Measurements from ENCODE around the gene CD99L2. TPM values are rescaled to one million over a fixed set of nuclear protein-coding genes. Genes with fewer than 3 reads are reported as not detected.

CD99L2 gene
- total and polyA plus RNA-seq, 7 experiments from 2014 or later: 14.3 to 20.4 (median 16.0) TPM

GRCh38 chrX:150765237-150765636, 133.2 kb downstream of the CD99L2 start:
- Histone ChIP-seq H3K27me3 (ENCODE audit: control insufficient read depth in 2 of 2, insufficient read depth in 2 of 2, low read length in 2 of 2) (no peaks in the 10 kb centered on the region), H3K27ac (ENCODE audit: low read depth, low read length) (no peak overlapping the region), H3K4me1 (ENCODE audit: control insufficient read depth in 2 of 2, insufficient read depth in 2 of 2, low read length in 2 of 2) (no peaks in the 10 kb centered on the region), H3K9me3 (ENCODE audit: control insufficient read depth in 2 of 3, low read length in 3 of 3) (no peaks in the 10 kb centered on the region), H3K4me3 (ENCODE audit: low read length) (no peak overlapping the region), H3K36me3 (ENCODE audit: control insufficient read depth in 2 of 3, insufficient read depth in 3 of 3, low read length in 3 of 3) (peaks cover 0 to 18% (median 0%) of the 10 kb centered on the region in 3 experiments)
- Mint-ChIP-seq H3K27me3 (no peaks in the 10 kb centered on the region), H3K4me3 (no peak overlapping the region), H3K27ac (no peak overlapping the region), H3K9me3 (peaks cover 0 to 3% (median 0%) of the 10 kb centered on the region in 11 donors), H3K4me1 (no peaks in the 10 kb centered on the region), H3K36me3 (peaks cover 0 to 4% (median 0%) of the 10 kb centered on the region in 5 donors)
- POLR2A ChIA-PET: no interaction called here
- ATAC-seq (no peak), DNase-seq (no peak)
- intact Hi-C loops (cut with micrococcal nuclease): no loop called here
- CTCF ChIA-PET: no interaction called here

GRCh38 chrX:150763810-150764209, 134.7 kb downstream of the CD99L2 start:
- peaks cover 0 to 7% (median 0%) of the 10 kb centered on the region in 5 donors for H3K36me3 Mint-ChIP-seq
- intact Hi-C loops (cut with micrococcal nuclease): no loop called here
- POLR2A ChIA-PET: no interaction called here
- H3K9me3 Mint-ChIP-seq: peaks cover 0 to 3% (median 0%) of the 10 kb centered on the region in 11 donors
- ATAC-seq (no peak), DNase-seq (no peak)
- H3K36me3 ChIP-seq (ENCODE audit: control insufficient read depth in 2 of 3, insufficient read depth in 3 of 3, low read length in 3 of 3): peaks cover 0 to 28% (median 0%) of the 10 kb centered on the region in 3 experiments
- CTCF ChIA-PET: interaction anchor here (0.6 kb wide), 1 partner anchor 143 kb away, joined by 6 read pairs; no protein-coding TSS in a partner anchor
- H3K4me1 ChIP-seq (ENCODE audit: control insufficient read depth in 2 of 2, insufficient read depth in 2 of 2, low read length in 2 of 2): no peaks in the 10 kb centered on the region
- H3K9me3 ChIP-seq (ENCODE audit: control insufficient read depth in 2 of 3, low read length in 3 of 3): no peaks in the 10 kb centered on the region
- H3K4me3 Mint-ChIP-seq: no peak overlapping the region
- H3K27me3 ChIP-seq (ENCODE audit: control insufficient read depth in 2 of 2, insufficient read depth in 2 of 2, low read length in 2 of 2): no peaks in the 10 kb centered on the region
- H3K27ac Mint-ChIP-seq: peak overlapping the region in 1 of 9 donors; percentile 70
- H3K4me3 ChIP-seq (ENCODE audit: low read length): no peak overlapping the region
- no peaks in the 10 kb centered on the region for H3K4me1 Mint-ChIP-seq
- H3K27me3 Mint-ChIP-seq: no peaks in the 10 kb centered on the region
- no peak overlapping the region for H3K27ac ChIP-seq (ENCODE audit: low read depth, low read length)

- Mint-ChIP-seq H3K36me3 (peaks cover 0 to 8% (median 0%) of the 10 kb centered on the region in 5 donors), H3K9me3 (peaks cover 0 to 2% (median 0%) of the 10 kb centered on the region in 11 donors)
- no peaks in the 10 kb centered on the region for H3K9me3 ChIP-seq (ENCODE audit: control insufficient read depth in 2 of 3, low read length in 3 of 3)
Measured at GRCh38 chrX:150763303-150763797, 135.1 kb downstream of the CD99L2 start.

GRCh38 chrX:150762258-150763165, 136.0 kb downstream of the CD99L2 start:
- DNase-seq: no peak
- CTCF ChIA-PET: interaction anchor here (0.6 kb wide), 1 partner anchor 11 kb away, joined by 3 read pairs; no protein-coding TSS in a partner anchor
- Histone ChIP-seq H3K36me3 (ENCODE audit: control insufficient read depth in 2 of 3, insufficient read depth in 3 of 3, low read length in 3 of 3) (peaks cover 0 to 39% (median 0%) of the 10 kb centered on the region in 3 experiments), H3K27me3 (ENCODE audit: control insufficient read depth in 2 of 2, insufficient read depth in 2 of 2, low read length in 2 of 2) (no peaks in the 10 kb centered on the region), H3K4me3 (ENCODE audit: low read length) (no peak overlapping the region), H3K27ac (ENCODE audit: low read depth, low read length) (no peak overlapping the region), H3K4me1 (ENCODE audit: control insufficient read depth in 2 of 2, insufficient read depth in 2 of 2, low read length in 2 of 2) (no peaks in the 10 kb centered on the region), H3K9me3 (ENCODE audit: control insufficient read depth in 2 of 3, low read length in 3 of 3) (no peaks in the 10 kb centered on the region)
- no peak overlapping the region for H3K4me3 Mint-ChIP-seq
- H3K4me1 Mint-ChIP-seq: no peaks in the 10 kb centered on the region
- ATAC-seq: no peak
- intact Hi-C loops (cut with micrococcal nuclease): no loop called here
- peaks cover 0 to 2% (median 0%) of the 10 kb centered on the region in 11 donors for H3K9me3 Mint-ChIP-seq
- peaks cover 0 to 8% (median 0%) of the 10 kb centered on the region in 5 donors for H3K36me3 Mint-ChIP-seq
- no peak overlapping the region for H3K27ac Mint-ChIP-seq
- POLR2A ChIA-PET: no interaction called here
- no peaks in the 10 kb centered on the region for H3K27me3 Mint-ChIP-seq

More at GRCh38 chrX:150763303-150763797, 135.1 kb downstream of the CD99L2 start:
- no peak overlapping the region for H3K4me3 ChIP-seq (ENCODE audit: low read length)
- no peaks in the 10 kb centered on the region for H3K27me3 ChIP-seq (ENCODE audit: control insufficient read depth in 2 of 2, insufficient read depth in 2 of 2, low read length in 2 of 2)
- no peaks in the 10 kb centered on the region for H3K4me1 ChIP-seq (ENCODE audit: control insufficient read depth in 2 of 2, insufficient read depth in 2 of 2, low read length in 2 of 2)
- H3K36me3 ChIP-seq (ENCODE audit: control insufficient read depth in 2 of 3, insufficient read depth in 3 of 3, low read length in 3 of 3): peaks cover 0 to 30% (median 0%) of the 10 kb centered on the region in 3 experiments
- intact Hi-C loops (cut with micrococcal nuclease): no loop called here
- ATAC-seq (no peak), DNase-seq (no peak)
- no peak overlapping the region for H3K4me3 Mint-ChIP-seq
- no peaks in the 10 kb centered on the region for H3K27me3 Mint-ChIP-seq
- ChIA-PET CTCF (interaction anchor here (0.6 kb wide), 2 partner anchors 11 to 143 kb away, joined by 3 to 6 read pairs; no protein-coding TSS in a partner anchor), POLR2A (no interaction called here)
- H3K4me1 Mint-ChIP-seq: no peaks in the 10 kb centered on the region
- H3K27ac ChIP-seq (ENCODE audit: low read depth, low read length): no peak overlapping the region
- peak overlapping the region in 1 of 9 donors; percentile 70 for H3K27ac Mint-ChIP-seq

- peaks cover 0 to 2% (median 0%) of the 10 kb centered on the region in 11 donors for H3K9me3 Mint-ChIP-seq
- ChIA-PET CTCF (no interaction called here), POLR2A (no interaction called here)
- no peak overlapping the region for H3K27ac Mint-ChIP-seq
- no peaks in the 10 kb centered on the region for H3K4me1 ChIP-seq (ENCODE audit: control insufficient read depth in 2 of 2, insufficient read depth in 2 of 2, low read length in 2 of 2)
- ATAC-seq (no peak), DNase-seq (no peak)
- H3K36me3 ChIP-seq (ENCODE audit: control insufficient read depth in 2 of 3, insufficient read depth in 3 of 3, low read length in 3 of 3): peaks cover 0 to 45% (median 0%) of the 10 kb centered on the region in 3 experiments
- intact Hi-C loops (cut with micrococcal nuclease): no loop called here
- no peaks in the 10 kb centered on the region for H3K27me3 ChIP-seq (ENCODE audit: control insufficient read depth in 2 of 2, insufficient read depth in 2 of 2, low read length in 2 of 2)
- no peaks in the 10 kb centered on the region for H3K4me1 Mint-ChIP-seq
- H3K9me3 ChIP-seq (ENCODE audit: control insufficient read depth in 2 of 3, low read length in 3 of 3): no peaks in the 10 kb centered on the region
- H3K4me3 ChIP-seq (ENCODE audit: low read length): no peak overlapping the region
- no peak overlapping the region for H3K27ac ChIP-seq (ENCODE audit: low read depth, low read length)
- H3K4me3 Mint-ChIP-seq: no peak overlapping the region
- H3K27me3 Mint-ChIP-seq: no peaks in the 10 kb centered on the region
- H3K36me3 Mint-ChIP-seq: peaks cover 0 to 13% (median 3%) of the 10 kb centered on the region in 5 donors
Measured at GRCh38 chrX:150761819-150762216, 136.7 kb downstream of the CD99L2 start.

GRCh38 chrX:150761176-150761818, 137.2 kb downstream of the CD99L2 start:
- intact Hi-C loops (cut with micrococcal nuclease): no loop called here
- peaks cover 0 to 13% (median 4%) of the 10 kb centered on the region in 5 donors for H3K36me3 Mint-ChIP-seq

More at GRCh38 chrX:150761176-150761818, 137.2 kb downstream of the CD99L2 start:
- Histone ChIP-seq H3K9me3 (ENCODE audit: control insufficient read depth in 2 of 3, low read length in 3 of 3) (no peaks in the 10 kb centered on the region), H3K4me3 (ENCODE audit: low read length) (no peak overlapping the region), H3K27ac (ENCODE audit: low read depth, low read length) (no peak overlapping the region), H3K36me3 (ENCODE audit: control insufficient read depth in 2 of 3, insufficient read depth in 3 of 3, low read length in 3 of 3) (peaks cover 0 to 49% (median 0%) of the 10 kb centered on the region in 3 experiments), H3K27me3 (ENCODE audit: control insufficient read depth in 2 of 2, insufficient read depth in 2 of 2, low read length in 2 of 2) (no peaks in the 10 kb centered on the region), H3K4me1 (ENCODE audit: control insufficient read depth in 2 of 2, insufficient read depth in 2 of 2, low read length in 2 of 2) (no peaks in the 10 kb centered on the region)
- Mint-ChIP-seq H3K27ac (peak overlapping the region in 1 of 9 donors; percentile 37), H3K9me3 (peaks cover 0 to 2% (median 0%) of the 10 kb centered on the region in 11 donors), H3K4me3 (no peak overlapping the region), H3K27me3 (no peaks in the 10 kb centered on the region), H3K4me1 (no peaks in the 10 kb centered on the region)
- ATAC-seq (no peak), DNase-seq (no peak)
- ChIA-PET POLR2A (interaction anchor here (0.6 kb wide), 1 partner anchor 783 kb away, joined by 3 read pairs; no protein-coding TSS in a partner anchor), CTCF (interaction anchor here (0.5 kb wide), 1 partner anchor 149 kb away, joined by 6 read pairs; no protein-coding TSS in a partner anchor)

Data from naive thymus-derived CD4-positive, alpha-beta T cell (primary cell).